Measurements from ENCODE around the gene CHRNA4. TPM values are rescaled to one million over a fixed set of nuclear protein-coding genes. Genes with fewer than 3 reads are reported as not detected.
"Not testable (repeated sequence)": the region's sequence is repeated elsewhere in the genome, so short reads cannot be mapped to it uniquely, and the experiment has no call there.

CHRNA4 gene
- total RNA-seq, 1 donor from 2014 or later = 1.8 TPM

DNA sequence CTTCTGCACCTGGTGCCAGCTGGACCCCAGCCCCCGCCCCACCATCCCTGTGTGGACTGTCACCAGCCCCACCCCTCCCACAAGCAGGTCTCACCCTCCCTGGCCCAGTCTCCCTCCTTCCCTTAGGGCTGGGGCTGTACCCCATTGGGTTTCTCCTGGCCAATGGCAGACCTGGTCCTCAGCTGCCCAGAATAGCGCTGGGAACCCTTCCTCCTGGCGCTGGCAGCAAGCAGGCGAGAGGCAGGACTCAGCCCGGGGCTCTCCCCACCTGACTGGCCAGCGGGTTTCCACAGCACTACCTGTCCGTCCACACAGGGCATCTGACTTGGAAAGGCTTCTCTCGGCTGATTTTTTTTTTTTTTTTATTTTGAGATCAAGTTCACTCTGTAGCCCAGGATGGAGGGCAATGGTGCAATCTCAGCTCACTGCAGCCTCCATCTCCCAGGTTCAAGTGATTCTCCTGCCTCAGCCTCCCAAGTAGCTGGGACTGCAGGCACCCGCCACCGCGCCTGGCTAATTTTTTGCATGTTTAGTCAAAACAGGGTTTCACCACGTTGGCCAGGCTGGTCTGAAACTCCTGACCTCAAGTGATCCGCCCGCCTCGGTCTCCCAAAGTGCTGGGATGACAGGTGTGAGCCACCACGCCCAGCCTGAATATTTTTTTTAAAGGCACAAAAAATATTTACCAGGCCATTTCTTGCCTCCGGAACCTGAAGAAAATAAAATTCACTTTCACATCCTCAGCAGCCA is 21.6 kb upstream of the CHRNA4 start:
- Mint-ChIP-seq H3K4me3 (no peak overlapping the region), H3K4me1 (ENCODE audit: unreplicated experiment) (peaks cover 13% of the 10 kb centered on the region), H3K27ac (no peak overlapping the region), H3K36me3 (no peaks in the 10 kb centered on the region), H3K27me3 (peaks cover 9% of the 10 kb centered on the region), H3K9me3 (peaks cover 5% of the 10 kb centered on the region)
- TF ChIP-seq CTCF (conservative IDR thresholded peaks at IDR 0.05) = no peak
- no peak for DNase-seq (ENCODE audit: extremely low spot score, unreplicated experiment)

GRCh38 chr20:63381781-63382431 is 20.8 kb upstream of the CHRNA4 start:
- Mint-ChIP-seq H3K27ac (no peak overlapping the region), H3K9me3 (peaks cover under 1% of the 10 kb centered on the region), H3K4me1 (ENCODE audit: unreplicated experiment) (peaks cover 19% of the 10 kb centered on the region), H3K36me3 (no peaks in the 10 kb centered on the region), H3K4me3 (no peak overlapping the region), H3K27me3 (peaks cover 14% of the 10 kb centered on the region)
- no peak for DNase-seq (ENCODE audit: extremely low spot score, unreplicated experiment)
- peak; percentile 99 for TF ChIP-seq CTCF (conservative IDR thresholded peaks at IDR 0.05)

DNA sequence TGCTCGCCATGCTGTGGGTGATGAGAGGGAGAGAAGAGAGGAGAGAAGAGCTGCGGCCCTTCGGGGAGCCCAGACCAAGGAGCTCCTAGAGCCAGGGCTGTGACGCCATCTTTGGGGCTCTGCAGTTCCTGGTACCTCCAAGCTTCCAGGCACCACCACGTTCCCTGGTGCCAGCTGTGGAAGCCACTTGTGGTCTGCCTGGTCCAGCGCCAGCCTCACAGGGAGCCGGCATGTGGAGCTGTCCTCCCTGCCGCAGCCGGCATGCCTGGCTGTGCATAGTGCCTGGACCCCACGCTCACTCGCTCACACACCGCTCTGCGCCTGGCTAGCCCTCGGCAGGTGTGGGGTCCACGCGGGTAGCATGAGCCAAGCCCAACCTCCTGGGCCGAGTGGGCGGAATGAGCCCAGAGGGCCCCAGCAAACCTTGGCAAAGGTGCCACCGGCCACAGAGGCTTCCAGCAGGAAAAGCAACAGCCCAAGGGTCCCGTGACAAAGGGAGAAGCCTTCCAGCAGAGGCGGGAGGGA is 19.3 kb upstream of the CHRNA4 start:
- Mint-ChIP-seq H3K4me1 (ENCODE audit: unreplicated experiment) (peaks cover 23% of the 10 kb centered on the region), H3K27ac (no peak overlapping the region), H3K36me3 (no peaks in the 10 kb centered on the region), H3K9me3 (no peaks in the 10 kb centered on the region), H3K4me3 (no peak overlapping the region), H3K27me3 (peaks cover 17% of the 10 kb centered on the region)
- DNase-seq (ENCODE audit: extremely low spot score, unreplicated experiment) = no peak
- no peak for TF ChIP-seq CTCF (conservative IDR thresholded peaks at IDR 0.05)

DNA sequence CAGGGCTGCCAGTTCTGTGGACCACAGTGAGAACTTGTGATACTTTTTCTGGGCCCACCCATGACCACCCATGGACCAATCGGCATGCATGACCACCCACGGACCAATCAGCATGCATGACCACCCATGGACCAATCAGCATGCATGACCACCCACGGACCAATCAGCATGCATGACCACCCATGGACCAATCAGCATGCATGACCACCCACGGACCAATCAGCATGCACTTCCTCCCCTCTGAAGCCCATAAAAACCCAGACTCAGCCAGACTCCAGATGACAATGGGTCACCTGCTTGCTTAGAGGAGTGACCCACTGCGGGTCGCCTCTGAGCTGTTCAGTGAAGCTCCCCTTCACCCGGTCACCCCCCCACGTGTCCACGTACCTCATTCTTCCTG is 18.7 kb upstream of the CHRNA4 start:
- H3K27ac Mint-ChIP-seq; H3K4me3 Mint-ChIP-seq; DNase-seq (ENCODE audit: extremely low spot score, unreplicated experiment); H3K36me3 Mint-ChIP-seq; H3K9me3 Mint-ChIP-seq: not testable (repeated sequence)
- Mint-ChIP-seq H3K27me3 (peaks cover 17% of the 10 kb centered on the region), H3K4me1 (ENCODE audit: unreplicated experiment) (peaks cover 23% of the 10 kb centered on the region)

DNA sequence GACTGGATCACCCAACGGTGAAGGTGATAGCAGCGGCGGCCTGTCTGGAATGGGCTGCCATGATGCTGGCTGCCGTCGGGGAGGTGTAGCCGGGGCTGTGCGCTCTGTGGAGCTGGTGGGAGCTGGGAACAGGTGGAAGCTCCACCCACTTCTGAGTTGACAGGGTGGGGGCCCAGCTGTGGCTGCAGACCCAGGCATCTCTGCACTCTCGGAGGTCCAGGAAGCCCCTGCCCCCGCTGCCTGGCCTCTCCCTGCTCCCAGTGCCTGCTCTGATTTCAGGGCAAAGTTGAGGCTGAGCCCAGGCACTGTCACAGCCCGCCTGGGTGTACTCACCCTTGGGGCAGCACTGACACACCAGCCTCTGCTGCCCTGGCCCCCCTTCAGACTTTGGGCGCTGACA is 18.1 kb upstream of the CHRNA4 start:
- Mint-ChIP-seq H3K4me1 (ENCODE audit: unreplicated experiment) (peaks cover 23% of the 10 kb centered on the region), H3K9me3 (no peaks in the 10 kb centered on the region), H3K36me3 (no peaks in the 10 kb centered on the region), H3K4me3 (no peak overlapping the region), H3K27ac (no peak overlapping the region), H3K27me3 (peaks cover 17% of the 10 kb centered on the region)
- no peak for TF ChIP-seq CTCF (conservative IDR thresholded peaks at IDR 0.05)
- DNase-seq (ENCODE audit: extremely low spot score, unreplicated experiment) = no peak

DNA sequence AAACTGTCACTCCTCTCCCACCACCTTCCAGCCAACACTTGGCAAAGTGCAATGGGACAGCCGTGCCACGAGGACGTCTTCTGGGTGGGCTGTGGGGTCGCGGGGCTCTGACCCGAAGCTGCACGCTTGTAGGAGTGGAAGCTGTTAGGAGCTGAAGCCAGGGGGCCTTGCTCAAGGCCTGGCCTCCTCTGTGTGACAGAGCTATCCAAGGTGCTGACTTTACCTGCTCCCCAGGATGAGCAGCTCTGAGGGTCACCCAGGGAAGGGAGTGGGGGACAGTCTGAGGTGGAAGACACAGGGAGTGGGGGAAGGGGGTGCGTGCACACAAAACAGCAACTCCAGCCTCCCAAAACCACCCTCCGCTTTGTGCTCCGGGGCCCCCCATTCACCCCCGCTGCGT is 17.5 kb upstream of the CHRNA4 start:
- no peak overlapping the region for H3K4me3 Mint-ChIP-seq
- no peak for DNase-seq (ENCODE audit: extremely low spot score, unreplicated experiment)
- TF ChIP-seq CTCF (conservative IDR thresholded peaks at IDR 0.05) = peak; percentile 30

More for the DNA sequence above, 17.5 kb upstream of the CHRNA4 start:
- Mint-ChIP-seq H3K4me1 (ENCODE audit: unreplicated experiment) (peaks cover 23% of the 10 kb centered on the region), H3K36me3 (no peaks in the 10 kb centered on the region), H3K27ac (no peak overlapping the region), H3K9me3 (no peaks in the 10 kb centered on the region), H3K27me3 (peaks cover 17% of the 10 kb centered on the region)

All from type B pancreatic cell (in vitro differentiated cells).